Ramos (cell line): ENCODE measurements around the gene SETBP1.

Source experiments
- in situ Hi-C: fragments of 300-500 bp; cut with MboI; formaldehyde crosslinking; loops from one replicate; pipeline ENCODE4 v1.14.3; 2022; ENCODE audit warnings: low sequenced_read_pairs; ENCODE audit not compliant: unreplicated experiment

SETBP1 gene

GRCh38 chr18:44977856-44978255 lies 297.2 kb downstream of the SETBP1 start:
- in situ Hi-C loops = no loop called here

GRCh38 chr18:44979748-44980147 lies 299.1 kb downstream of the SETBP1 start:
- in situ Hi-C loops = no loop called here

- in situ Hi-C loops = no loop called here
Measured at GRCh38 chr18:44981121-44981520, 300.4 kb downstream of the SETBP1 start.

- in situ Hi-C loops = no loop called here
Measured at GRCh38 chr18:44986933-44987332, 306.2 kb downstream of the SETBP1 start.

- in situ Hi-C loops = no loop called here
Measured at GRCh38 chr18:44987371-44987770, 306.7 kb downstream of the SETBP1 start.

GRCh38 chr18:44988821-44989587 lies 308.3 kb downstream of the SETBP1 start:
- in situ Hi-C loops = no loop called here

GRCh38 chr18:44996261-44996660 lies 315.6 kb downstream of the SETBP1 start:
- in situ Hi-C loops = no loop called here

- in situ Hi-C loops = no loop called here
Measured at GRCh38 chr18:44997174-44997573, 316.5 kb downstream of the SETBP1 start.

GRCh38 chr18:44998360-44998759 lies 317.7 kb downstream of the SETBP1 start:
- in situ Hi-C loops = no loop called here

- in situ Hi-C loops = no loop called here
Measured at GRCh38 chr18:45004546-45005080, 323.9 kb downstream of the SETBP1 start.

- in situ Hi-C loops = no loop called here
Measured at GRCh38 chr18:45006934-45007333, 326.2 kb downstream of the SETBP1 start.

- in situ Hi-C loops = no loop called here
Measured at GRCh38 chr18:45007531-45007930, 326.8 kb downstream of the SETBP1 start.

GRCh38 chr18:45008694-45009413 lies 328.2 kb downstream of the SETBP1 start:
- in situ Hi-C loops = no loop called here

- in situ Hi-C loops = no loop called here
Measured at GRCh38 chr18:45009756-45010155, 329.1 kb downstream of the SETBP1 start.

- in situ Hi-C loops = no loop called here
Measured at GRCh38 chr18:45012286-45012685, 331.6 kb downstream of the SETBP1 start.

GRCh38 chr18:45014047-45014501 lies 333.4 kb downstream of the SETBP1 start:
- in situ Hi-C loops = no loop called here

- in situ Hi-C loops = no loop called here
Measured at GRCh38 chr18:45015788-45016128, 335.1 kb downstream of the SETBP1 start.

GRCh38 chr18:45019469-45019868 lies 338.8 kb downstream of the SETBP1 start:
- in situ Hi-C loops = no loop called here

- in situ Hi-C loops = no loop called here
Measured at GRCh38 chr18:45023519-45023918, 342.8 kb downstream of the SETBP1 start.

- in situ Hi-C loops = no loop called here
Measured at GRCh38 chr18:45024357-45025088, 343.8 kb downstream of the SETBP1 start.

- in situ Hi-C loops = no loop called here
Measured at GRCh38 chr18:45025089-45025450, 344.4 kb downstream of the SETBP1 start.
